Esophagus squamous epithelium (tissue), 5 donors: ENCODE measurements around the gene MSMB. TPM values are rescaled to one million over a fixed set of nuclear protein-coding genes. Genes with fewer than 3 reads are reported as not detected.

Experiments
- DNase-seq: peaks from one replicate; lab custom pipeline; 2025; lab: John Stamatoyannopoulos, UW
- H3K27ac ChIP-seq, 4 donors: fragments of 200-600 bp; sonication (generic); one replicate each; pipeline ENCODE4 v1.5.1; 2016 to 2019; ENCODE audit warnings: mild to moderate bottlenecking in 1 of 4
- H3K27me3 ChIP-seq, 4 donors: fragments of 200-600 bp; sonication (generic); 1 replicate in 3 of 4; 2 replicates in 1 of 4; pipeline versions ENCODE4 v1.5.1 to v1.6.0; 2017 to 2021; ENCODE audit warnings: antibody characterized with exemption in 1 of 4
- H3K36me3 ChIP-seq, 3 donors: fragments of 200-600 bp; sonication (generic); one replicate each; pipeline ENCODE4 v1.5.1; 2016 to 2019
- H3K4me1 ChIP-seq, 3 donors: fragments of 200-600 bp; sonication (generic); one replicate each; pipeline ENCODE4 v1.5.1; 2017 to 2019
- H3K4me3 ChIP-seq, 4 donors: fragments of 200-600 bp; sonication (generic); 1 replicate in 3 of 4; 2 replicates in 1 of 4; pipeline ENCODE4 v1.5.1; 2016 to 2019; ENCODE audit warnings: mild to moderate bottlenecking in 2 of 4, moderate library complexity in 1 of 4
- H3K9me3 ChIP-seq, 3 donors: fragments of 200-600 bp; sonication (generic); one replicate each; pipeline ENCODE4 v1.5.1; 2016 to 2019
- POLR2A ChIP-seq, 4 donors: fragments of 450-650 bp; IDR thresholded peaks; one replicate each; pipeline ENCODE4 v1.6.1; 2017; ENCODE audit warnings: antibody characterized with exemption in 4 of 4, mild to moderate bottlenecking in 4 of 4, moderate library complexity in 3 of 4
- WGBS, 2 donors: methylation state at CpG; one replicate each; pipeline ENCODE4 v1.1.5; 2018; 5-methylcytosine and 5-hydroxymethylcytosine counted together
- intact Hi-C: fragments of 100-400 bp; cut with DNase I; formaldehyde crosslinking; loops from one replicate; pipeline ENCODE4 v1.15.0; 2022
- total RNA-seq, 4 donors: library from RNA; depleted of rRNA; stranded (reverse); fragments of >200 nt; gene quantifications; one replicate each; pipeline ENCODE4 v1.1.0, GENCODE V29; 2016
- TF ChIP-seq, protein P1 (sequence below), 6 experiments: fragments of 450-650 bp in 4 of 6; fragments of 200-600 bp in 2 of 6; sonication (generic) in 2 of 6; IDR thresholded peaks; one replicate each; pipeline ENCODE4 v1.5.1; 2016 to 2019; ENCODE audit warnings: antibody characterized with exemption in 6 of 6, mild to moderate bottlenecking in 4 of 6, moderate library complexity in 4 of 6
- donor health status: DM: yes; HTN: yes; CAD: no.

The MSMB gene
- total RNA-seq, 4 donors from 2014 or later: 8.4 TPM; not detected in 3

DNA sequence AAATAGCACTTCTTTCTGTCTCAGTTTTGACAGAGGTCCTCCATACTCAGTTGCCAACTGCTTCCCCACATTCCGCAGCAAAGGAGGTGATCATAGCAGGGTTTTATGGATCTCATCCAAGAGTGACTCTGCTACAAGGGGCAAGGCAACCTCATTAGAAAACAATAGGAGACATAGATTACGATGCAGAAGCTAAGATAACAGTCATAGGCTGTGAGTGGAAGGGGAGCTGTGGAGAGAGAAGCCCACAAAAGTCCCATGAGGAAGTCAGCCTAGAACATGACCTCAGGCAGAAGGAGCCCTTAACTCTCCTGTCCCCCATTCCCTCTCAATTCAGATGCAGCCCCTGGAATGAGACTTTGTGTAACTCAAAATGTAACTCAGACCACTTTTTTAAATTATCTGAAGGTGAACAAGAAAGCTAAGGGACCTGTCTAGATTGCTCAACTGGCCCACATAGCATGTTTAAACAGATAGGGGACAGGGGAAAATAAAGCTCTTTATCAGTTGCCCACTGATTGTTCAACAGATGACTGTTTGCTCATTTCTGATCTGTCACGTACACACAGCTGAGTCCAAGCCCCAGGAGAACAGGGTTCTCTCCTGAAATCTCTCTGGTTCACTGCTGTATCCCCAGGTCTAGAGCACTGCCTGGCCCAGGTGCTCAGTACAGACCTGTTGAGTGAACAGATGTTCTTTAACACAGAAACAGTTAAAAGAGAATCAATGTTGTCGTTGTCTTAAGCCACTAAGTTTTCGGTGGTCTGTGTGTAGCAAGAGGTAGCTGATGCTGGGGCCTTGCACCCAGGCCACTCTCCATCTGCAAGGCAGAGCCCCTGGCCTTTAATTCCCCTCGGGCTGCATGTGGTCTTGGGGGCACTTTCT lies 14.2 kb downstream of the MSMB start:
- DNase-seq: no peak
- Histone ChIP-seq H3K4me3 (no peak overlapping the region), H3K27ac (no peak overlapping the region), H3K4me1 (peaks cover 32 to 55% (median 39%) of the 10 kb centered on the region in 3 donors), H3K27me3 (no peaks in the 10 kb centered on the region), H3K36me3 (no peaks in the 10 kb centered on the region), H3K9me3 (no peaks in the 10 kb centered on the region)
- TF ChIP-seq POLR2A (IDR thresholded peaks at IDR 0.05): no peak
- TF ChIP-seq, protein P1, sequence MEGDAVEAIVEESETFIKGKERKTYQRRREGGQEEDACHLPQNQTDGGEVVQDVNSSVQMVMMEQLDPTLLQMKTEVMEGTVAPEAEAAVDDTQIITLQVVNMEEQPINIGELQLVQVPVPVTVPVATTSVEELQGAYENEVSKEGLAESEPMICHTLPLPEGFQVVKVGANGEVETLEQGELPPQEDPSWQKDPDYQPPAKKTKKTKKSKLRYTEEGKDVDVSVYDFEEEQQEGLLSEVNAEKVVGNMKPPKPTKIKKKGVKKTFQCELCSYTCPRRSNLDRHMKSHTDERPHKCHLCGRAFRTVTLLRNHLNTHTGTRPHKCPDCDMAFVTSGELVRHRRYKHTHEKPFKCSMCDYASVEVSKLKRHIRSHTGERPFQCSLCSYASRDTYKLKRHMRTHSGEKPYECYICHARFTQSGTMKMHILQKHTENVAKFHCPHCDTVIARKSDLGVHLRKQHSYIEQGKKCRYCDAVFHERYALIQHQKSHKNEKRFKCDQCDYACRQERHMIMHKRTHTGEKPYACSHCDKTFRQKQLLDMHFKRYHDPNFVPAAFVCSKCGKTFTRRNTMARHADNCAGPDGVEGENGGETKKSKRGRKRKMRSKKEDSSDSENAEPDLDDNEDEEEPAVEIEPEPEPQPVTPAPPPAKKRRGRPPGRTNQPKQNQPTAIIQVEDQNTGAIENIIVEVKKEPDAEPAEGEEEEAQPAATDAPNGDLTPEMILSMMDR (IDR thresholded peaks at IDR 0.05): no peak
- intact Hi-C loops: no loop called here
- WGBS, 2 donors: 66 to 71% methylated on average over 6 of the region's 6 CpGs

DNA sequence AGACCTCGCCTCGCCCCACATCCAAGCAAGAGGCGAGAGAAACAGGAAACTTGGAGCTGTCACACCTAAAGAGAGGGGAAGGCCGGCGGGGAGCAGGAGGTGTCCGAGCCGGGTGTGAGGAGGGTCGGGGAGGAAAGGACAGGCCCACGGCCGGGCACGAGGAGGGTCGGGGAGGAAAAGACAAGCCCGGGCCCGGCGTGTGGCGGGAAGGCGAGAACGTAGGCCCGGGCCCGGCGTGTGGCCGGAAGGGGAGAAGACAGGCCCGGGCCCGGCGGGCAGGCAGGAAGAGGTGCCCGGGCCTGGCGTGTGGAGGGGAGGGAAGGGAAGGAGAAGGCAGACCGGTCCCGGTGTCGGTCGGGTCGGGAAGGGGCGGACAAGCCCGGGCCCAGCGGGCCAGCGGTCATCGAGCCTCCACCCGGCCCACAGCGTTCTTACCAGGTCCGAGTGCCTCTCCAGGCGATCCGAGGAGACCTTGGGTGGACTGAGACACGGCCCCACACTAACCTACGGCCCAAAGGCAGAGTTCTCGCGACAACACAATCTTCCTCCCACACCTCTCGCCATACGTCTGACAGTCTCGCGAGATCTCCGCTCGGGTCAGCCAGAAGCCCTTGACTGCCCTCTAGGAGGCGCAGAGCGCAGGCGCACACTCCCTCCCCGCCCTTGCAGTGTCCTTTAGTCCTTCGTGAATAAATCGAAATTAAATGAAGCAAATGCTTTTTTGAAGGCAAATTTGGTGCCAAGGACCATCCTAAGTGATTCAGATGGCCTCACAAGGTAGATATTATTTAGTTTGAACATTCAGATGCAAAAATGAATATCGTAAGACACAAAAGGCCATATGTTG lies 15.8 kb downstream of the MSMB start, which contains the start of gene NCOA4:
TSS of gene NCOA4 (minus strand) at position 533 of the 847 bp plus-strand sequence. CDS start 13,943 bp downstream, outside the sequence.
- WGBS, 2 donors: 0 to 1% methylated on average over 44 to 45 of the region's 59 CpGs
- H3K27me3 ChIP-seq: no peaks in the 10 kb centered on the region
- H3K4me1 ChIP-seq: peaks cover 41 to 62% (median 41%) of the 10 kb centered on the region in 3 donors
- peak; percentile 85 for DNase-seq
- TF ChIP-seq, protein P1 (IDR thresholded peaks at IDR 0.05): peak; percentile 58 to 85 (median 75)
- TF ChIP-seq POLR2A (IDR thresholded peaks at IDR 0.05): peak in 3 of 4 donors; percentile 41 to 79 (median 72)
- H3K9me3 ChIP-seq: no peaks in the 10 kb centered on the region
- H3K27ac ChIP-seq: peak within 1 kb of the TSS; percentile 93 to 97 (median 95)
- intact Hi-C loops: no loop called here
- no peaks in the 10 kb centered on the region for H3K36me3 ChIP-seq
- H3K4me3 ChIP-seq: peak within 1 kb of the TSS; percentile 50 to 92 (median 80)

DNA sequence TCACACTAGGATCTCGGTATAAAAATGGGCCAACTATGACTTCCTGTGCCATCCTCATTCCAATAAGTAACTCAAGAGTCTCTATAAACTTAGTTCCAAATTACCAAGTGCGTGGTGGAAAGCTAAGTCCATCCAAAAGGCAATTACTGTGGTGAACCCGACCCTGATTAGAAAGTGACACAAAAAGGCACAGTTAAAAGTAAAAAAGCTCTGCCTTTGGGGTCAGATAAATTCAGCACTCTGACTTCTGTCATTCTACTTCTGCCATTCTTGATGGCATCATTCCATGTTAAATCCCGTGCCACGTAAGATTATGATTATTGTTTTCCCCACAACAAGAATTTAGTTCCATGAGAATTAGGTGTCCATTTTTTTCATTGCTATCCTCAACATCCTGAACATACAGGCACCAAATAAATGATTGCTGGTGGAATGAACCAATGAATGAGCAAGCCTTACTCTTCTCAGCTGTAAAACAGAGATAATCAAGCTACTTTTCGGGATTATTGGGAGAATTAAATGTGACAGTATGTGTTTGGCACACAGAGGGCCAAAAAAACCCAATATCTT lies 16.5 kb downstream of the MSMB start:
- Histone ChIP-seq H3K27me3 (no peaks in the 10 kb centered on the region), H3K36me3 (no peaks in the 10 kb centered on the region), H3K4me3 (peak overlapping the region; percentile 50 to 92 (median 80)), H3K9me3 (no peaks in the 10 kb centered on the region), H3K27ac (peak overlapping the region; percentile 93 to 97 (median 95)), H3K4me1 (peaks cover 41 to 70% (median 42%) of the 10 kb centered on the region in 3 donors)
- TF ChIP-seq POLR2A (IDR thresholded peaks at IDR 0.05): no peak
- TF ChIP-seq, protein P1 (IDR thresholded peaks at IDR 0.05): no peak
- 5 to 14% methylated on average over 6 of the region's 6 CpGs for WGBS, 2 donors
- DNase-seq: no peak
- intact Hi-C loops: no loop called here

DNA sequence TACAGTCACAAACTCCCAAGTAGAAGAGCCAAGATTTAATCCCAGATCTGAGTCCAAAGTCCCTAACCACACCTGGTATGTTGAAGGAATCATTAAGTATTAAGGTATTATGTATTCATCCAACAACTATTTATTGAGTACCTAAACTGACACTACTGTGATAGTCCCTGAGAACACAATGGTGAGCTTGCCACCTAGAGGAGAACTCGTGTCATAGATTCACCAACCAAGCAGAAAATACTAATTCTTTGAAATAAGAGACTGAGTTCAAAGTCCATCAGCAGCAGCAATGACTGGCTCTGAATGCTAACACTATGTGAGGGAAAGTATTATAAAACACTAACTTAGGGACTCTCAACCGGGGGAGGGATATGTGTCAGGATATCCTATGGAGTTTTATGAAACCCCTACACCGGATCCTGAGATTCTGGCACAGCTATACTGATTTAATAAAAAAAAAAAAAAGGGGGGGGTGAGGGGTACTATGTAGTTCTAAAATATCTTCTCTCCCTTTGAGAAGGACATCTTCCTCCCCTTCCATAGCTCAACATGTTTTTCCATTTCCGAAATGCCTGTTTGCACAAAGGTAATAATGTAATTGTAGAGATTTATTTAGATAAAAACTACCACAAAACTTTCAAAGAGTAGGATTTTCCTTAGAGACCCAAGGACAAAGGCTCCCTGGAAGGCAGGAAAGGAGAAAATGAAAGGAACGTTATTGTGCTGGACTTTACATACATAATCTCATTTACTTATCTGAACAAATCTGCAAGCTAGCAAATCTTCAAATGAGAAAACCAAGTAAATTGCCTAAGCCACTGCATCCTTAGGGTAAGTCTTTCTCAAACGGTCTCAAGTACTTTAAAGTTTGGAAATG lies 17.2 kb downstream of the MSMB start:
- H3K4me1 ChIP-seq: peaks cover 41 to 74% (median 49%) of the 10 kb centered on the region in 3 donors
- H3K27ac ChIP-seq: peak overlapping the region in 1 of 4 donors; percentile 97

More for the DNA sequence above, 17.2 kb downstream of the MSMB start:
- Histone ChIP-seq H3K36me3 (no peaks in the 10 kb centered on the region), H3K27me3 (no peaks in the 10 kb centered on the region), H3K9me3 (no peaks in the 10 kb centered on the region), H3K4me3 (peak overlapping the region; percentile 50 to 92 (median 80))
- intact Hi-C loops: no loop called here
- no peak for DNase-seq
- TF ChIP-seq, protein P1 (IDR thresholded peaks at IDR 0.05): peak; percentile 33 to 70 (median 59)
- no peak for TF ChIP-seq POLR2A (IDR thresholded peaks at IDR 0.05)
- WGBS, 2 donors: 19 to 23% methylated on average over 6 of the region's 6 CpGs
